ENCODE data around the gene CD72.

GRCh38 chr9:35643046-35643445, 24.8 kb upstream of the CD72 start:
- TF ChIP-seq CTCF (IDR thresholded peaks at IDR 0.05; ENCODE audit: low read length): no peak
- no peak for TF ChIP-seq EZH2 (optimal IDR thresholded peaks at IDR 0.05; ENCODE audit: low read depth, low read length)
- TF ChIP-seq EZH2phosphoT487 (IDR thresholded peaks at IDR 0.05; ENCODE audit: low read length): no peak
